Right lobe of liver (tissue), 6 donors: ENCODE measurements around the gene RPF1. TPM values are rescaled to one million over a fixed set of nuclear protein-coding genes. Genes with fewer than 3 reads are reported as not detected.

Experiments
- ATAC-seq, 4 donors: fragments of 200-7000 bp; cut with Tn5 transposase; one replicate each; pipeline ENCODE4 v1.9.1; 2020; ENCODE audit warnings: mild to moderate bottlenecking in 4 of 4, moderate library complexity in 4 of 4
- DNase-seq, 3 donors: peaks; one replicate each; pipeline ENCODE4 v3.0.0-alpha.2; 2020
- H3K27ac ChIP-seq, 3 donors: fragments of 200-600 bp; one replicate each; pipeline ENCODE4 v1.8.0; 2022
- H3K27me3 ChIP-seq, 2 donors: fragments of 200-600 bp; one replicate each; pipeline ENCODE4 v1.8.0; 2022
- H3K36me3 ChIP-seq, 4 donors: fragments of 200-600 bp; sonication (generic) in 1 of 4; one replicate each; pipeline versions ENCODE4 v1.5.1 to v1.8.0; 2017 to 2022; ENCODE audit warnings: control low read depth in 1 of 4
- H3K4me1 ChIP-seq, 4 donors: fragments of 200-600 bp; sonication (generic) in 1 of 4; one replicate each; pipeline versions ENCODE4 v1.5.1 to v1.8.0; 2017 to 2022; ENCODE audit warnings: control low read depth in 1 of 4
- H3K4me3 ChIP-seq, 3 donors: fragments of 200-600 bp; one replicate each; pipeline ENCODE4 v1.8.0; 2022
- H3K9me3 ChIP-seq, 4 donors: fragments of 200-600 bp; sonication (generic) in 1 of 4; one replicate each; pipeline versions ENCODE4 v1.5.1 to v1.8.0; 2017 to 2022; ENCODE audit warnings: control low read depth in 1 of 4
- CTCF ChIP-seq, 4 donors: fragments of 200-600 bp in 3 of 4; fragments of 450-650 bp in 1 of 4; IDR thresholded peaks; one replicate each; pipeline versions ENCODE4 v1.5.1 to v1.8.0; 2016 to 2022; ENCODE audit warnings: antibody characterized with exemption in 4 of 4, mild to moderate bottlenecking in 2 of 4
- POLR2A ChIP-seq: fragments of 450-650 bp; IDR thresholded peaks from one replicate; pipeline ENCODE4 v1.6.1; 2017; ENCODE audit warnings: antibody characterized with exemption, mild to moderate bottlenecking
- WGBS: methylation state at CpG from one replicate; pipeline ENCODE4 v1.1.6; 2018; ENCODE audit warnings: low coverage, low lambda C conversion rate; ENCODE audit not compliant: insufficient coverage; ENCODE audit errors: missing lambda C conversion rate; 5-methylcytosine and 5-hydroxymethylcytosine counted together
- intact Hi-C, 2 donors: fragments of 100-400 bp; cut with DNase I; formaldehyde crosslinking; loops; one replicate each; pipeline versions ENCODE4 v1.11.2 to v1.14.1; 2022
- total RNA-seq, 6 experiments: library from RNA; depleted of rRNA in 2 of 6; stranded (reverse); fragments of >200 nt in 2 of 6; fragmentation: NEBNext Ultra II Directional in 3 of 6; extraction: Animal tissue kit (Norgen Biotek cat#: 25700) in 3 of 6; gene quantifications; one replicate each; pipeline versions ENCODE4 v1.1.0 to v1.2.4, GENCODE V29; 2016 to 2023
- donor health status: DM: no; HTN: yes; CAD: no.
- donor health status: DM: no; HTN: no; CAD: no.
- donor health status: DM: no; HTN: no; CAD: no.
- donor health status: DM: no; HTN: yes; CAD: no.
- donor health status: DM: no; HTN: yes; CAD: no.

The RPF1 gene
- total RNA-seq, 6 experiments from 2014 or later: 8.6 to 29.7 (median 14.0) TPM

GRCh38 chr1:84510668-84511067, 31.6 kb downstream of the RPF1 start:
- TF ChIP-seq POLR2A (no peak), CTCF (IDR thresholded peaks at IDR 0.05) (no peak)
- WGBS: 96% methylated on average over 3 of the region's 3 CpGs
- H3K27ac ChIP-seq: no peak overlapping the region
- DNase-seq (no peak), ATAC-seq (no peak)
- no peaks in the 10 kb centered on the region for H3K9me3 ChIP-seq
- H3K27me3 ChIP-seq: no peaks in the 10 kb centered on the region
- H3K4me1 ChIP-seq: peaks cover 0 to 10% (median 0%) of the 10 kb centered on the region in 4 donors
- intact Hi-C loops: no loop called here
- H3K4me3 ChIP-seq: no peak overlapping the region
- H3K36me3 ChIP-seq: no peaks in the 10 kb centered on the region

GRCh38 chr1:84524590-84524989, 45.5 kb downstream of the RPF1 start:
- H3K4me3 ChIP-seq: no peak overlapping the region
- H3K4me1 ChIP-seq: no peaks in the 10 kb centered on the region
- intact Hi-C loops: no loop called here
- H3K36me3 ChIP-seq: no peaks in the 10 kb centered on the region
- DNase-seq (no peak), ATAC-seq (no peak)
- TF ChIP-seq POLR2A (no peak), CTCF (IDR thresholded peaks at IDR 0.05) (no peak)
- no peak overlapping the region for H3K27ac ChIP-seq
- no peaks in the 10 kb centered on the region for H3K27me3 ChIP-seq
- H3K9me3 ChIP-seq: peaks cover 0 to 3% (median 0%) of the 10 kb centered on the region in 4 donors

GRCh38 chr1:84525779-84526178, 46.7 kb downstream of the RPF1 start:
- Histone ChIP-seq H3K36me3 (no peaks in the 10 kb centered on the region), H3K4me1 (no peaks in the 10 kb centered on the region), H3K27me3 (no peaks in the 10 kb centered on the region), H3K27ac (no peak overlapping the region), H3K4me3 (no peak overlapping the region), H3K9me3 (peaks cover 0 to 3% (median 0%) of the 10 kb centered on the region in 4 donors)
- intact Hi-C loops: no loop called here
- DNase-seq (no peak), ATAC-seq (no peak)
- TF ChIP-seq CTCF (IDR thresholded peaks at IDR 0.05) (no peak), POLR2A (no peak)
- 92% methylated on average over 1 of the region's 1 CpG for WGBS

- H3K36me3 ChIP-seq: peaks cover 0 to 3% (median 0%) of the 10 kb centered on the region in 4 donors
- intact Hi-C loops: no loop called here
- DNase-seq: no peak
- H3K27ac ChIP-seq: no peak overlapping the region
- TF ChIP-seq CTCF (IDR thresholded peaks at IDR 0.05) (no peak), POLR2A (no peak)
- no peaks in the 10 kb centered on the region for H3K4me1 ChIP-seq
- no peaks in the 10 kb centered on the region for H3K9me3 ChIP-seq
- H3K4me3 ChIP-seq: no peak overlapping the region
- no peak for ATAC-seq
- no peaks in the 10 kb centered on the region for H3K27me3 ChIP-seq
These were observed 59.5 kb downstream of the RPF1 start for GRCh38 chr1:84538599-84538998.

- 83% methylated on average over 3 of the region's 3 CpGs for WGBS
- DNase-seq: no peak
- Histone ChIP-seq H3K9me3 (no peaks in the 10 kb centered on the region), H3K36me3 (peaks cover 0 to 3% (median 0%) of the 10 kb centered on the region in 4 donors), H3K4me3 (no peak overlapping the region), H3K4me1 (no peaks in the 10 kb centered on the region), H3K27ac (no peak overlapping the region), H3K27me3 (no peaks in the 10 kb centered on the region)
- ATAC-seq: no peak
- intact Hi-C loops: no loop called here
- TF ChIP-seq CTCF (IDR thresholded peaks at IDR 0.05) (no peak), POLR2A (no peak)
These were observed 60.9 kb downstream of the RPF1 start for GRCh38 chr1:84539972-84540371.
